Mesodermal cell (in vitro differentiated cells): ENCODE results near the gene MECP2.

ENCODE experiments used
- H3K27ac ChIP-seq: 2 replicates; pipeline ENCODE4 v1.7.0; 2013; ENCODE audit warnings: mild to moderate bottlenecking, low read depth, low read length, moderate library complexity; ENCODE audit not compliant: severe bottlenecking
- H3K36me3 ChIP-seq: 2 replicates; pipeline ENCODE4 v1.7.1; 2013; ENCODE audit warnings: mild to moderate bottlenecking, low read length, moderate library complexity; ENCODE audit not compliant: control insufficient read depth, insufficient read depth
- H3K4me1 ChIP-seq: one replicate; pipeline ENCODE4 v1.7.1; 2013; ENCODE audit warnings: mild to moderate bottlenecking, low read length; ENCODE audit not compliant: insufficient read depth, control insufficient read depth, poor library complexity, severe bottlenecking
- H3K4me3 ChIP-seq: 2 replicates; pipeline ENCODE4 v1.7.0; 2013; ENCODE audit warnings: low read length, control low read depth, mild to moderate bottlenecking; ENCODE audit not compliant: insufficient read depth, poor library complexity, severe bottlenecking; ENCODE audit errors: extremely low read depth
- H3K9me3 ChIP-seq: 2 replicates; pipeline ENCODE4 v1.7.1; 2013; ENCODE audit warnings: mild to moderate bottlenecking, low read length, moderate library complexity; ENCODE audit not compliant: control insufficient read depth
- WGBS, 2 experiments: methylation state at CpG; one replicate each; pipeline ENCODE4 v1.1.5; 2013; ENCODE audit warnings: missing lambda C conversion rate in 2 of 2; ENCODE audit not compliant: insufficient coverage in 2 of 2; 5-methylcytosine and 5-hydroxymethylcytosine counted together

Gene MECP2

DNA sequence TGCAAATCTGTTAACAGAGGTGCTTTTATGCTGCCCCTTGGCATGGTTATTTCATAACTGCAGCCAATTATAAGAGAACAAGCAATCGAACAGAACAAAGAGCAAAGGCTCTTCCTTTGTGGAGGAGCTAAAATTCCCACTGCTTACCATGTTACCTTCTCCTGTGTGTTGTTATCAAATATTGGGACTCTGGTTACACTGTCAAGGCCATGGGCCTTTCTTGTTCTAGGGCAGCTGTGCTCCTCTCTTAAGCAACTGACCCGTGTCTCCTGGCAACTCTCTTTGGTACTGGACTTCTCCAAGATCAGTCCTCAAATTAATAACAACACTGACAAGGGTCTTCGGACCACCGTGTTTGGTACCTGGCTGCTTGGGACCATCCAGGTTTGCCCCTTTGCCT lies 34.4 kb upstream of the MECP2 start:
- Histone ChIP-seq H3K4me3 (no peak overlapping the region), H3K9me3 (no peaks in the 10 kb centered on the region), H3K36me3 (no peaks in the 10 kb centered on the region), H3K27ac (no peak overlapping the region), H3K4me1 (peaks cover 3% of the 10 kb centered on the region)
- 89 to 100% methylated on average over 2 to 3 of the region's 4 CpGs for WGBS, 2 experiments

DNA sequence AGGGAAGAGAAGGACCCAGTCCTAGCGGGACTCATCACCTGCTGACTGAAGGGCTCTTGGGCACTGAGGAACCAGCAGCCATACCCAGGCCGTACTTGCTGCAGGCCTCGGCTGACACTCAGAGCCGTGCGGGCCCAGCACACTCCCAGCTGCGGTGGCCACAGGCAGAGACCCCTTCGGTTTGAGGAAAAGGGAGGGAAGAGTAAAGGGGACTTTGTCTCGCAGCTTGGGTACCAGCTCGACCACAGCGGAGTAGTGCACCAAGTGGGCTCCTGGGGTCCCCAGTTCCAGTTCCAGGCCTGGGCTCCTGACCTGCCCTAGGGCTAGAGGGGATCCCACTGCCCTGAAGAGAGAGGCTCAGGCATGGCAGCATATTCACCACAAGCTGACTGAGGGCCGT lies 28.6 kb upstream of the MECP2 start:
- WGBS, 2 experiments, result 92 to 96% methylated on average over 4 to 7 of the region's 11 CpGs

DNA sequence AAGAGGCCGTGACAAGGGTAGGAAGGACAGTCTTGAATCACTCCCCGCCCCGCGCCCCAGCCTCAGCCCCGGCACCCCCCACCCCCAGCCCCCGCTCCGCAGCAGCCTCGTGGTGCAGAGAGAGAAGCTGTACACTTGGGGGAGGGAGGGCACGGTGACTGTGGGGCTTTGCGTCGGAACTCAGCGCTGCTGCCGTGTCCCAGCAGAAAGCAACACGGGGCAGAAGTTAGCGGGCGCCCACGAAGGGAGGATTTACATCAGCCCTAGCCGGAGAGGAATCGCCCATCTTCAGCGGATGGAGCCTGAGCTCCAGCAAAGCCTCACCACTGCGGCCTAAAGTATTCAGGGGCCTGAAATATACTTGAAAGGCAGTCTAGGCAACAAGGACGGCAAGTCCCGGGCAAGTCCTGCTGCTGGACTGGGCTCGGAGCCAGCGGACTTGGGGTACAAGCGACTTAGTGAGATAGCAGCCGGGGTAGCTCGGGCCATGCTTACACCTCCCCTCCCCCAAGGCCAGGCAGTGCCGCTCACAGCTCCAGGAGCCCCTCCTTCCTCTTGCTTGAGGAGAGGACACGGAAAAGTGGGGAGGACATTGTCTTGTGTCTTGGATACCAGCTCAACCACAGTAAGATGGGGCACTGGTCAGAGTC lies 28.0 kb upstream of the MECP2 start:
- Histone ChIP-seq H3K4me3 (no peak overlapping the region), H3K9me3 (no peaks in the 10 kb centered on the region), H3K27ac (no peak overlapping the region), H3K36me3 (no peaks in the 10 kb centered on the region), H3K4me1 (peaks cover 7% of the 10 kb centered on the region)
- WGBS, 2 experiments, result 93 to 94% methylated on average over 12 to 21 of the region's 30 CpGs

More for the DNA sequence above, 28.6 kb upstream of the MECP2 start:
- Histone ChIP-seq H3K27ac (no peak overlapping the region), H3K9me3 (no peaks in the 10 kb centered on the region), H3K4me1 (peaks cover 7% of the 10 kb centered on the region), H3K36me3 (no peaks in the 10 kb centered on the region), H3K4me3 (no peak overlapping the region)

DNA sequence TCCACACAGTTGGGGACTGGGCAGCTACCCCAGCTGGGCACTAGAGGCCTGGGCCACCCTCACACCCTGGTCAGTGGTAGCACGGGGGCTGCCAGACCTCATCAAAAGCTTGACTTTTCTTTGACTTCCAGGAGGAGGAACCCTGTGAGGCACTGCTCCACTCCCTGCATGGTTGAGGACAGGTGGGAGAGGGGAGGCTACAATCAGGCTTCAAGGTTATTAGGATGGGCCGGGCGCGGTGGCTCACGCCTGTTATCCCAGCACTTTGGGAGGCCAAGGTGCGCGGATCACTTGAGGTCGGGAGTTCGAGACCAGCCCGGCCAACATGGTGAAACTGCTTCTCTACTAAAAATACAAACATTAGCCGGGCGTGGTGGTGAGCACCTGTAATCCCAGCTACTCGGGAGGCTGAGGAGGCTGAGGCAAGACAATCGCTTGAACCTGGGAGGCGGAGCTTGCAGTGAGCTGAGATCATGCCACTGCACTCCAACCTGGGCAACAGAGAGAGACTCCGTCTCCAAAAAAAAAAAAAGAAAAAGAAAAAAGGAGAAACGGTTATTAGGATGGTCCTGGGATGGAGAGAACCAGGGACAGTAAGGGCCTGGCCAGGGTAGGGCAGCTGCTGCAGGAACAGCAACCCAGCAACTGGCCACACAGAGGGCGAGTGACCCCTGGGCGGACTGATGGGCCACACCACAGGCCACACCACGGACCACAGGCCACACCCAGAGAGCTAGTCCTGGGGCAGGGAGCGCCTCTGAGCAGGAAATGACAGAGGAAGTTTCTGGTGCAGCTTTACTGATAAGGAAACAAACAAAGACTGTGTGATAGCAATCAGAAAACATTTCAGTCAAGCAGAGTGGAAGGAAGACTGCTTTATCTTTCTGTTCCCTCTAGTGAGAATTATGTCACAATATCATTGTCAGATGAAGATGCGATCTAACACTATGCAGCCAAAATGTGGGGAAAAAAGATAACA lies 26.0 kb upstream of the MECP2 start:
- no peaks in the 10 kb centered on the region for H3K9me3 ChIP-seq
- WGBS, 2 experiments, result 96% methylated on average over 14 of the region's 22 CpGs; no CpG with 5 or more reads in 1 of the 2 experiments
- H3K27ac ChIP-seq, result no peak overlapping the region
- no peaks in the 10 kb centered on the region for H3K36me3 ChIP-seq
- H3K4me3 ChIP-seq, result no peak overlapping the region
- H3K4me1 ChIP-seq, result peaks cover 7% of the 10 kb centered on the region

DNA sequence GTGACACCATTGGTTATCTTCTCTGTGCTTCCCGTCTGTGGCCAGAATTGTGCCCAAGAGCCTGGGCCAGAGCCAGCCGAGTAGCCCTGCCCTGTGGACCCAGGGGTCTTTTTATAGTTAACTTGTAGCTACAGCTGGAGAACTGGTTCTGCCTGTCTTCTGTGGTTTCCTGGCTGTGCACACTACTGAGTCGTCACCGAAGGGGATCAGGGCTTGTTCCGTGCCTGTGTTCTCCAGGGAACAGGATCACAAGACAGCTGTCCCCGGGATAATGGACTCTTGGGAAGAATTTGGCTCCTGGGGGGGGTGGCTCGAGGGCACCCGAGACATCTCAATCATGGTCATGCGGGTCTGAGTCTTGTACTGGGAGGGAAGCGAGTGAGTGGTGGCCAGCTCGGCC lies 24.4 kb upstream of the MECP2 start:
- Histone ChIP-seq H3K36me3 (no peaks in the 10 kb centered on the region), H3K9me3 (no peaks in the 10 kb centered on the region), H3K4me3 (no peak overlapping the region), H3K27ac (no peak overlapping the region), H3K4me1 (peaks cover 7% of the 10 kb centered on the region)
- 85% methylated on average over 4 of the region's 11 CpGs; no CpG with 5 or more reads in 1 of the 2 experiments for WGBS, 2 experiments

DNA sequence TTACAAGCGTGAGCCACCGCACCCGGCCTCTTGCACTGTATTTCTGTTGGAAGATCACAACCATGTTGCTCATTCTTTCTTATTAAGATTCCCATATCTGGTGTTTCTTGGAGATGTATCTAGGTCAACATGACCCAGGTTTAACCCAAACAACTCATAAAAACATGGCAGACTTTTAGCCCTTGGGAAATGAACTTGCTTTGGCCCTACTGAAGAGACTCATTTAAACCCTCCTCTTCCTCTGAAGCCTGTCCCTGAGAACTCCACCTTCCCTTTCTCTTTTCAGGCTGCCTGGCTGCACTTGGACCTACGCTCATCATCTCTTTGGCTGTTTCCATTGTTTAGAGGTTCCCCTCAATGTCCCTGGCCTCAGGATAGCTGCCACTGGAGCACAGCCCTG lies 23.7 kb upstream of the MECP2 start:
- WGBS, 2 experiments, result 60% methylated on average over 1 of the region's 4 CpGs; no CpG with 5 or more reads in 1 of the 2 experiments
- Histone ChIP-seq H3K27ac (no peak overlapping the region), H3K36me3 (no peaks in the 10 kb centered on the region), H3K4me1 (peaks cover 7% of the 10 kb centered on the region), H3K4me3 (no peak overlapping the region), H3K9me3 (no peaks in the 10 kb centered on the region)

DNA sequence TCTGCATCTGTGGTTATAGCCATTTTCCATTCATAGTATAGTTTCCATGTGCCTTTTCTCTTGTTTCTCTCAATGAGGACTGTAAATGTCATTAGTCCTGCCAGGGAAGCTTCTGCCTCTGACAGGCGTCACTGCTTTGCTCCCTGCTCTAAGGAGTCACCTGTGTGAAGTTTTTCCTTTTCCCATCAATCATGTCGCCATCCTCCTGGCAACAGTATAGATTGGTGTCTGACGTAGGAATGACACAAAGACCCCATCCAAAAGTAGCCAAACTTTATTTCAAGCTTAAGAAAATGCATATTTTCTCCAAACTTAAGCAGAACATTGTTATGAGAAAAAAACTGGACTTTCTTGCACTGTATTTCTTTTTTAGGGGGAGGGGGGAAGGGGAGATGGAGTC lies 23.1 kb upstream of the MECP2 start:
- WGBS, 2 experiments, result 75% methylated on average over 2 of the region's 3 CpGs; no CpG with 5 or more reads in 1 of the 2 experiments
- H3K36me3 ChIP-seq, result no peaks in the 10 kb centered on the region
- no peak overlapping the region for H3K4me3 ChIP-seq
- no peak overlapping the region for H3K27ac ChIP-seq
- H3K4me1 ChIP-seq, result peaks cover 4% of the 10 kb centered on the region
- H3K9me3 ChIP-seq, result no peaks in the 10 kb centered on the region

- H3K4me3 ChIP-seq, result no peak overlapping the region
- H3K9me3 ChIP-seq, result no peaks in the 10 kb centered on the region
- H3K36me3 ChIP-seq, result no peaks in the 10 kb centered on the region
- no CpG with 5 or more reads among the region's 6 CpGs for WGBS, 2 experiments
- H3K4me1 ChIP-seq, result no peaks in the 10 kb centered on the region
- no peak overlapping the region for H3K27ac ChIP-seq
These were observed 20.0 kb upstream of the MECP2 start for GRCh38 chrX:154117566-154117965.

DNA sequence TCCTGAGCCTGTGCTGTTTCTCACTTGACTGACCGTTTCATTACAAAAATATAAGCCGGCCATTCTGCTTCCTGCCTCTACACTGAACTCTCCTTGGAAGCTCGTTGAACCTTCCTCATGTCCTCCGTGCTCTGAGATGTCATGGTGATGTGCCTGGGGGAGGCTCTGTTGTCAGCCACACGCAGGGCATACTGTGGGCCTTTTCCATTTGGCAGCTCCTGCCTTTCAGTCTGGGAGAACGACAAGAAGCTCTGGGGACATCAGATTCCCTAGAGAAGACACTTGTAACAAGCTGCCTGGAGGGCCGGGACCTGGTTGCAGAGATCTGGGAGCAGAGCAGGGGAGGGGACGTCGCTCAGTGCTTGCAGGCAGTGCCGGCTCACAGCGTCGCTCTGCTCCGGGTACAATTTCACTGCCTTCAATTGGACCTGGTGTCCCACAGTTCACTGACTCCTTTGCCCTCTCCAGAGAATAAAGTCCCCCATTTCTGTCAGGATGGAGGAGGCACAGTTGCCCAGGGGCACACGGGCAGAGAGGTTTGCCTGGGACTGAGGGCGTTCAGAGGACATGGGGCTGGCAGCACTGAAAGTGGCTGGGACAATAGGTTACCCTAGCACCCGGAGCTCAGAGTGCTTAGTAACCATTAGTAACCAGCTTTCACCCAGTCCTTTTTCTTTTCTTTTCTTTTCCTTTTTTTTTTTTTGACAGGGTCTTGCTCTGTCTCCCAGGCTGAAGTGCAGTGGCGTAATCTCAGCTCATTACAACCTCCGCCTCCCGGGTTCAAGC lies 19.1 kb upstream of the MECP2 start:
- Histone ChIP-seq H3K36me3 (no peaks in the 10 kb centered on the region), H3K4me3 (no peak overlapping the region), H3K27ac (no peak overlapping the region), H3K4me1 (no peaks in the 10 kb centered on the region), H3K9me3 (no peaks in the 10 kb centered on the region)
- 78 to 84% methylated on average over 8 to 12 of the region's 19 CpGs for WGBS, 2 experiments

DNA sequence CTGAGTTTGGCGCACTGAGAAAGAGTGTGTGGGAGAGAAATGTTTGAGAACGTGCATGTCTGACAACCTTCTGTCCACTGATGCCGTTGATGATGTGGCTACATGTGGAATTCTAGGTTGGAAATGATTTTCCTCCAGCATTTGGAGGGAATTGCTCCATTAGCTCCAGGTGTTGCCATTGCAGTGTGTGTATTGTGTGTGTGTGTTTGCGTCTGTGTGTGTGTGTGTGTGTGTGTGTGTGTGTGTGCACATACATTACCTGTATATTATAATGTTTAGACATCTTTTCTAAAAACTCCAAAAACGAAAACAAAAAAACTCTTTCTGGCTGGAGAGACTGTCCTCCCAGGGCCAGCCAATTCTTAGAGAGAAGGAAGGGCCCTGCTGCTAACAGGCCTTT lies 18.2 kb upstream of the MECP2 start:
- WGBS, 2 experiments, result 83% methylated on average over 2 of the region's 5 CpGs; no CpG with 5 or more reads in 1 of the 2 experiments
- Histone ChIP-seq H3K27ac (no peak overlapping the region), H3K9me3 (no peaks in the 10 kb centered on the region), H3K36me3 (no peaks in the 10 kb centered on the region), H3K4me3 (no peak overlapping the region), H3K4me1 (no peaks in the 10 kb centered on the region)
